HG03469 (cell line): ENCODE results near the gene TADA3.

Source experiments
- ATAC-seq: cut with Tn5 transposase; IDR thresholded peaks from one replicate; pipeline ENCODE4 v1.9.1; 2021; ENCODE audit warnings: mild to moderate bottlenecking, moderate library complexity, moderate number of reproducible peaks; ENCODE audit not compliant: unreplicated experiment

Gene TADA3

GRCh38 chr3:9731206-9732079 is 60.8 kb downstream of the TADA3 start, which contains the start of gene BRPF1:
Gene BRPF1, plus strand, starts transcription at chr3:9731735. Its CDS starts 2,406 bp downstream, at chr3:9734141.
- peak; percentile 75 for ATAC-seq

GRCh38 chr3:9730657-9731205 is 61.5 kb downstream of the TADA3 start:
- peak; percentile 15 for ATAC-seq
